WTC11 (cell line): ENCODE measurements around the gene NUDT3. TPM values are rescaled to one million over a fixed set of nuclear protein-coding genes. Genes with fewer than 3 reads are reported as not detected.

Experiments used
- ATAC-seq: fragments of 200-7000 bp; cut with Tn5 transposase; 2 replicates; pipeline ENCODE4 v1.10.0; 2021; ENCODE audit warnings: mild to moderate bottlenecking, moderate library complexity
- CTCF ChIA-PET: fragments of 300-600 bp; sonication (Branson Sonifier 250); formaldehyde crosslinking; loops from one replicate; lab custom pipeline; 2021; ENCODE audit warnings: antibody characterized with exemption; lab: Charles Lee
- POLR2A ChIA-PET: fragments of 350-600 bp; sonication (Branson Sonifier 250); formaldehyde crosslinking; loops from one replicate; lab custom pipeline; 2021; ENCODE audit warnings: antibody characterized with exemption; lab: Charles Lee
- DNase-seq: peaks from one replicate; pipeline ENCODE4 v3.0.0; 2021; ENCODE audit warnings: low spot score
- H3K27ac Mint-ChIP-seq: 2 replicates; pipeline ENCODE4 v1.8.0; 2021; ENCODE audit warnings: mixed read lengths
- H3K27me3 Mint-ChIP-seq: 2 replicates; pipeline ENCODE4 v1.8.0; 2021; ENCODE audit warnings: low read depth, mild to moderate bottlenecking, moderate library complexity, mixed read lengths
- H3K36me3 Mint-ChIP-seq: 2 replicates; pipeline ENCODE4 v1.8.0; 2021; ENCODE audit warnings: mixed read lengths
- H3K4me1 Mint-ChIP-seq: 2 replicates; pipeline ENCODE4 v1.8.0; 2022; ENCODE audit warnings: mixed read lengths
- H3K4me3 Mint-ChIP-seq: 2 replicates; pipeline ENCODE4 v1.8.0; 2021; ENCODE audit warnings: mild to moderate bottlenecking, moderate library complexity, mixed read lengths
- H3K9me3 Mint-ChIP-seq: 2 replicates; pipeline ENCODE4 v1.8.0; 2021; ENCODE audit warnings: mixed read lengths
- FOXJ3 ChIP-seq: sonication (generic); formaldehyde crosslinking; IDR thresholded peaks from 2 replicates; pipeline ENCODE4 v1.9.0; 2021; ENCODE audit warnings: missing genetic modification reagents, mild to moderate bottlenecking, borderline replicate concordance
- GABPB1 ChIP-seq: sonication (generic); formaldehyde crosslinking; IDR thresholded peaks from 2 replicates; pipeline ENCODE4 v1.8.1; 2023; ENCODE audit warnings: mild to moderate bottlenecking, missing genetic modification reagents
- HMGA2 ChIP-seq: fragments of 250-450 bp; sonication (Bioruptor Pico); IDR thresholded peaks from 2 replicates; pipeline ENCODE4 v1.4.0; 2021; ENCODE audit warnings: mild to moderate bottlenecking, moderate library complexity
- HMGXB4 ChIP-seq: sonication (generic); formaldehyde crosslinking; IDR thresholded peaks from 2 replicates; pipeline ENCODE4 v1.8.1; 2023; ENCODE audit warnings: mild to moderate bottlenecking, moderate library complexity, missing genetic modification reagents
- IRF1 ChIP-seq: sonication (generic); formaldehyde crosslinking; IDR thresholded peaks from 2 replicates; pipeline ENCODE4 v1.8.0; 2023; ENCODE audit warnings: missing genetic modification reagents
- NR1H2 ChIP-seq: sonication (generic); formaldehyde crosslinking; IDR thresholded peaks from 2 replicates; pipeline ENCODE4 v1.9.0; 2021; ENCODE audit warnings: mild to moderate bottlenecking, moderate library complexity, missing genetic modification reagents
- NR3C1 ChIP-seq: sonication (generic); formaldehyde crosslinking; conservative IDR thresholded peaks from 2 replicates; pipeline ENCODE4 v1.8.1; 2023; ENCODE audit warnings: low read depth, mild to moderate bottlenecking, missing genetic modification reagents
- PRDM15 ChIP-seq: sonication (generic); formaldehyde crosslinking; IDR thresholded peaks from 2 replicates; pipeline ENCODE4 v1.8.0; 2022; ENCODE audit warnings: missing genetic modification reagents
- SMAD3 ChIP-seq: sonication (generic); formaldehyde crosslinking; IDR thresholded peaks from 2 replicates; pipeline ENCODE4 v1.8.0; 2022; ENCODE audit warnings: missing genetic modification reagents, mild to moderate bottlenecking, borderline replicate concordance
- USF2 ChIP-seq: sonication (generic); formaldehyde crosslinking; IDR thresholded peaks from 2 replicates; pipeline ENCODE4 v1.8.1; 2023; ENCODE audit warnings: mild to moderate bottlenecking, missing genetic modification reagents, moderate library complexity
- ZNF121 ChIP-seq: sonication (generic); formaldehyde crosslinking; IDR thresholded peaks from 2 replicates; pipeline ENCODE4 v1.8.0; 2023; ENCODE audit warnings: missing genetic modification reagents
- total RNA-seq: library from RNA; stranded (reverse); gene quantifications from 3 replicates; pipeline ENCODE4 v1.2.3, GENCODE V29; 2021

The NUDT3 gene
- total RNA-seq, 1 experiment from 2014 or later: 30.0 TPM

GRCh38 chr6:34388421-34388820, 4.0 kb downstream of the NUDT3 start (continued):
- TF ChIP-seq USF2 (CRISPR knock-in tag): no peak
- TF ChIP-seq, all 79 proteins: peak for 0

- H3K27ac Mint-ChIP-seq: peak overlapping the region; percentile 77; the same call in 1 of the 2 replicates
- DNase-seq (no peak), ATAC-seq (no peak)
- 0 out of 2 replicates have a peak, but pooled peaks have one; percentile 11 for TF ChIP-seq GABPB1 (CRISPR knock-in tag)
- TF ChIP-seq ZNF121 (CRISPR knock-in tag): peak; percentile 77; the same call in 1 of the 2 replicates
- no peak for TF ChIP-seq PRDM15
- ChIA-PET CTCF (interaction anchor here (0.7 kb wide), 1 partner anchor 9 kb away, joined by 4 read pairs; no protein-coding TSS in a partner anchor), POLR2A (no interaction called here)
- peaks cover 35% of the 10 kb centered on the region for H3K4me1 Mint-ChIP-seq
- H3K36me3 Mint-ChIP-seq: no peaks in the 10 kb centered on the region
- no peaks in the 10 kb centered on the region for H3K27me3 Mint-ChIP-seq
- H3K9me3 Mint-ChIP-seq: no peaks in the 10 kb centered on the region
- no peak overlapping the region for H3K4me3 Mint-ChIP-seq
Observed at GRCh38 chr6:34386316-34387137, 5.9 kb downstream of the NUDT3 start.

GRCh38 chr6:34385793-34386195, 6.7 kb downstream of the NUDT3 start:
- ChIA-PET CTCF (no interaction called here), POLR2A (interaction anchor here (0.7 kb wide), 1 partner anchor 20 kb away, joined by 4 read pairs; no protein-coding TSS in a partner anchor)
- no peaks in the 10 kb centered on the region for H3K36me3 Mint-ChIP-seq
- ATAC-seq (no peak; the same call in 1 of the 2 replicates), DNase-seq (no peak)
- no peak for TF ChIP-seq SMAD3
- TF ChIP-seq NR3C1 (CRISPR knock-in tag): no peak
- no peak for TF ChIP-seq HMGA2 (CRISPR knock-in tag)
- TF ChIP-seq HMGXB4 (CRISPR knock-in tag): no peak
- no peak for TF ChIP-seq FOXJ3
- TF ChIP-seq NR1H2 (CRISPR knock-in tag): no peak
- no peak for TF ChIP-seq IRF1 (CRISPR knock-in tag)
- H3K4me3 Mint-ChIP-seq: no peak overlapping the region
- H3K4me1 Mint-ChIP-seq: peaks cover 35% of the 10 kb centered on the region
- H3K27me3 Mint-ChIP-seq: no peaks in the 10 kb centered on the region
- peak overlapping the region; percentile 56 for H3K27ac Mint-ChIP-seq
- no peaks in the 10 kb centered on the region for H3K9me3 Mint-ChIP-seq
